HG02798 (cell line): Measurements from ENCODE around the gene YBX3.
A peak's percentile ranks its signal among the peaks of the same experiment; 100 is the strongest.
"Not testable (repeated sequence)": the region's sequence is repeated elsewhere in the genome, so short reads cannot be mapped to it uniquely, and the experiment has no call there.

Experiments used
- ATAC-seq: cut with Tn5 transposase; IDR thresholded peaks from one replicate; pipeline ENCODE4 v1.9.1; 2021; ENCODE audit warnings: mild to moderate bottlenecking; ENCODE audit not compliant: unreplicated experiment, poor library complexity

YBX3 gene

DNA sequence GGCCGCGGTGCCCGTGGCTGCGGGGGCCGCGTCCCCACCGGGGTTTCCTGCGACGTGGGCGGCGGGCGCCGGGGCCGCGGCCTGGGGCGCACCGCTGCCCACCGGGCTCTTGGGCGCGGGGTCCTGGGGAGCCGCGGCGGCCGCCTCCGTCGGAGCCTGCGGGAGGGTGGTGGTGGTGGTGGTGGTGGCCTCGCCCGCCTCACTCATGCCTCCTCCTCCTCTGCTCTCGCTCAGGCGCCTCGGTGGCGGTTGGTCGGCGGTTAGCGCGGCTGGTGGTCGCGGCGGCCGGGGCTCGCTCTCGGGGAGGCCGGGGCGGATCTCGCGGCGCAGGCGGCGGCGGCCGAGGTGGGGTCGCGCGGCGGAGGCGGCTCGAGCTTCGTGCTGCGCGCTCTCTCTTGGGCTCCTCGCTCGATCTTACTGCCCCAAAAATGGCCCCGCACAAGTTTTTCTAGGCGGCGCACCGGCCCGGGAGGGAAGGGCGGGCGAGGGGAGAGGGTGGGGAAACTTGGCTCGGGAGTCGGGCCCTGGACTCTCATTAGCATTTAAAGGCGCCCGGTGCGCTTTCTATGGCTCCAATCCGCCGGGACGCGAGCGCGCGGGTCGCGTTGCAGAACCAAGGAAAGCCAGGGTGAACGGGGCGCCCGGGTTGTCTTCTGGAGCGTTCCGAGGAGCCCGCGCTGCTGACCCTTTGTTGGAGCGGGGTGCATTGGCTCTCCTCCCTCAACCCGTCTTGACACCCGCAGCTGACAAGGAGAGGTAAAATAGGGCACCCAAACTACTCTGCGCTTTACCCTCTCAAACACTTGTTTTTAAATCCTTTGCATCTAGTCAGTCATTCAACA lies at the start of gene YBX3:
Gene YBX3, minus strand, starts transcription at position 419 of the 842 bp plus-strand sequence. Its CDS starts 212 bp downstream, at position 207.
- peak; percentile 64 for ATAC-seq

DNA sequence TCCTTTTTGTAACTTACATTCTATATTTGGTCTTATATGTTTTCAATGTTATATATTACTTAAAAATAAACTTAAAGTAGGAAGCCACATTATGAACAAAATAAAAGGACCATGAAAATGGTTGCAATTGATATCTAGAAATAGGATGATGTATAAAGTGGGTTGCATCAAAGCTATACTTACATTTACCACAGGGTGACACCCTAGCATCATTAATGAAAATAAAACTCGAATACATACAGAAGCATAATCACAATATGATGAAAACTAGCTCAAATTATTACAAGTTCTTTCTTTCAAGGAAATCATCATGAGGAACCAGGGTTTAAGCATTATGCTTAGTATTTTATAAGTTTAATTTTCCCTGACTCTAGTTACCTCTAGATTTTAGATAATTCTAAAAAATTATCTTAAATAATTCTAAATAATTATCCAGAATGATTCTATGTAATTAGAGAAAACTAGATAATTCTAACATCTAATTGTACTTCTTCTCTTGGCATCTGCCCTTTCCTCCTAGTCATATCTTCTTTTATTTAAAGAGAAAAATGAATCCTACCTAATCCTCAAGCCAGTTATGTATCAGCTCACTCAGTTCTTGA lies 48.1 kb upstream of the YBX3 start:
- ATAC-seq, result no peak

DNA sequence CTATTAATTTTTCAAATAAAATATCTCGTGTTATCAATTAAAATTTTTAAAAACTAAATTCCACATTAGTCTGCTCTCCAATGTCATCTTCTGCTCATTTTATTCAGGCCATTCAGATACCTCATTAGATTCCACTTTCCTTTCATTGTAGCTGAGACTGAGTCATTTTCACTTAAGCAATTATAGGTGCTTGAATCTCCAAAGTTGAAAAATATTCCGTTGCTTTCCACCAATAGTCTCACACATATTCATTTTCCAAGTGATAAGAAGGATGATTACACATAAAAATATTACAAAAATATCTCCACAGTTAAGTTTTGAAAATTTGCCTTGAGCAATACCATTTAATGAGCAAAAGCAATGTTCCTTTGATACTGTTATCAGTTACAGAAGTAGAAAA lies 36.5 kb upstream of the YBX3 start:
- ATAC-seq, result no peak

DNA sequence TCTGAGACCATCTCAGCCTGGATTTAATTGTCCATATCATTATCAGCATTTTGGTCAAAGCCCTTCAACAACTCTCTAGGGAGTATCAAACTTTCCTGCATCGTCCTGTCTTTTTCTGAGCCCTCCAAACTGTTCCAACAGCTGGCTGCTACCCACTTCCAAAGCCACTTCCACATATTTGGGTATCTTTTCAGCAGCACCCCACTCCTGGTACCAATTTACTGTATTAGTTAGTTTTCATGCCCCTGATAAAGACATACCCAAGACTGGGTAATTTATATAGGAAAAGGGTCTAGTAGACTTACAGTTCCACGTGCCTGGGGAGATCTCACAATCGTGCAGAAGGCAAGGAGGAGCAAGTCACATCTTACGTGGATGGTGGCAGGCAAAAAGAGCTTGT lies 33.1 kb upstream of the YBX3 start:
- ATAC-seq, result no peak

DNA sequence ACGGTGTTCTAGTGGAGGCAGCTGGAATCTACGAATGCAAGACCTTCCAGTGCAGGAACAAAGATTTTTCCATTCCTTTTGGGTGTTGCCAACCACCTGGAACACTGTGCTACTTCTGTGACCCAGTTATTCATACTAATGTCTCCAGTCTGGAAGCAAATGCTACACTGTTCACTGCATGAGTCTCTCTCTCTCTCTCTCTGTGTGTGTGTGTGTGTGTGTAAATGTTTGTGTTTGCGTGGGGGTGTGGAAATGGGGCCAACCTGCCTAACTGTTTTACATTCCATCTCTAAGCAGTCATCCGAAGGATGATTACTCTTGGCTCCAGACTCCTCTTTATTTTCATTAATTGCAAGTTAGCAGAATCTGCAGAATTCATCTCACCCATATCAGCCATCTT lies 29.9 kb upstream of the YBX3 start:
- no peak for ATAC-seq

DNA sequence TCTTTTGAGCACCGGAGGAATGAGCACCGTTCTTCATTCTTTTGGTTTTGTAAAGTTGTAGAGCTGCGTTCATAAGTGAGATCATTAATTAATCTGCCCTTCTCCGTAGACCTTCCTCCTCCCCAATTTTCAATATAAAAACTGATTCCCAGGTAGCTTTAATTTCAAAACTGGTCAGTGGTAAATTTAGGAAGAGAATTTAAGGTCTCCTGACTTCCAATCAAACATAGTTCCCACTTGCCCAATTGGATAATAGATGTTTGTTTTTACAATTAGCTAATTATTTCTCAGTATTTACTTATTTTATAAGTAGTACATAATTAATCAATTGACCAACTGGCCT lies 27.2 kb upstream of the YBX3 start:
- no peak for ATAC-seq

DNA sequence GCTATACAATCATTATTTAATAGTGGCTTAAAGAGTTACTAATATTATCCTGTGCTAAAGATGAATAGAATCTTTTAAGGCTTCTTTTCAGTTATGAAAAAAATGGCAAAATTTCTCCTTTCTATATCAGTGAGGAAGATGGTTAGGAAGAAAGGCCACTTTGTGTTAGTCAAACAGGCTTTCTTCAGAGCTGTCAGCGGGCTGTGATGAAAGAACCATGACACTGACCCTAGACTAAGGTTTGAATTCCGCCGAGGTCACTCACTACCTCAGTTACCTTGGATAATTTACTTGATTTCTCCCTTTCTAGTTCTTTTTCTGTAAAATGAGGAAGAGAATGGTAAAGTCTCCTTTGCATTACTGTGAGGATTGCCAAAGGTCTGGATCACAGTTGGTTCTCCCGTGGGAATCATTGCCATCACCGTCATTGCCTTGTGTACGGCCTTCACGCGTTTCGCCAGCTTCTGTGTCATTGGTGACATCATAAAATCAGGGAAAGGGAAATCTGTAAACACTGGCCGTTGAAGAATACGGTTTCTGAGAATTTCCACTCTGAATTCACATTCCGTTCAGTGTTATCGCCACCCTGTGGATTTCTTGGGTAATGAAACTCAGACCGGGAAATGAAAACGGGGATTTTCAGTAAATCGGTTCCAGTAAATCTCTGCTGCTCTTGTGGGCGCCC lies 26.7 kb upstream of the YBX3 start:
- peak; percentile 93 for ATAC-seq

DNA sequence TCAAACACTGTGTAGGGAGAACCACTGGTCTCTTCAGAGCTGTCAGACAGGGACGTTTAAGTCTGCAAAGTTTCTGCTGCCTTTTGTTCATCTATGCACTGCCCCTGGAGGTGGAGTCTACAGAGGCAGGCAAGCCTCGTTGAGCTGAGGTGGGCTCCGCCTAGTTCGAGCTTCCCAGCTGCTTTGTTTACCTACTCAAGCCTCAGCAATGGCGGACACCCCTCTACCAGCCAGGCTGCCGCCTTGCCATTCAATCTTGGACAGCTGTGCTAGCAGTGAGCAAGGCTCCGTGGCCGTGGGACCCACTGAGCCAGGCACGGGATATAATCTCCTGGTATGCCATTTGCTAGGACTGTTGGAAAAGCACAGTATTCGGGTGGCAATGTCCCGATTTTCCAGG lies 24.6 kb upstream of the YBX3 start:
- ATAC-seq, result no peak

DNA sequence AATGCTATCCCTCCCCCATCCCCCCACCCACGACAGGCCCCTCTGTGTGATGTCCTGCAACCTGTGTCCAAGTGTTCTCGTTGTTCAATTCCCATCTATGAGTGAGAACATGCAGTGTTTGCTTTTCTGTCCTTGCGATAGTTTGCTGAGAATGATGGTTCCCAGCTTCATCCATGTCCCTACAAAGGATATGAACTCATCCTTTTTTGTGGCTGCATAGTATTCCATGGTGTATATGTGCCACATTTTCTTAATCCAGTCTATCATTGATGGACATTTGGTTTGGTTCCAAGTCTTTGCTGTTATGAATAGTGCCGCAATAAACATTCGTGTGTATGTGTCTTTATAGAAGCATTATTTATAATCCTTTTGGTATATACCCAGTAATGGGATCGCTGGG lies 20.3 kb upstream of the YBX3 start:
- not testable (repeated sequence) for ATAC-seq

DNA sequence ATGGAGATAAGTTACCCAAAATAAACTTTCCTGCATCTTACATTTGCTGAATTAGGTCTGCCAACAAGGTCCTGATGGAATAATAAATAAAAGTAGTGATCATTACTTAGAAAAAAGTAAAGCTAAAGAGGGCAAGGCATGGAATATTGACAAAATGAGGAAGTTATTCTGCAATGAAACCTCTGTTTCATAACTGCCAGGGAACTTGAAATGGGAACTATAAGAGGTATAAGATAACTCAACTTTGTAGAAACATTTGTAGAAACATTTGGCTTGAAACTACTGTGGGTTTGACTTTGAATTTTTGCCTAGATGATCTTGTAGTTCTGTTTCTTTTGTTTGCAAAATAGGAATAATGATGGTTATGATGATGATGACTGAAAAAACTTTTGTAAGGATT lies 18.7 kb upstream of the YBX3 start:
- no peak for ATAC-seq

DNA sequence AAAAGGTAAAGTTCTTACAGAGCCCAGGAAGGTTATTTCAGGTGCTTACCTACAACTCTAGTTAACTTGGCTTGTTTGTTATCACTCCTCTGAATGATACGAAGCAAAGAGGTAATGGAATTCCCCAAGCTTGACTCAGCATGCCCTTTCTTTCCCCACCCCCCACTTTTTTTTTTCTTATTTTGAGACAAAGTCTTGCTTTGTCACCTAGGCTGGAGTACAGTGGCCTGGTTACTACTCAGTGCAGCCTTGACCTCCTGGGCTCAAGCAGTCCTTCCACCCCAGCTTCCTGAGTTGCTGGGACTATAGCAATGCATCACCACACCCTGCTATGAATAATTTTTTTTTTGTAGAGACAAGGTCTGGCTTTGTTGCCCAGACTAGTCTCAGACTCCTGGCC lies 17.1 kb upstream of the YBX3 start:
- no peak for ATAC-seq

DNA sequence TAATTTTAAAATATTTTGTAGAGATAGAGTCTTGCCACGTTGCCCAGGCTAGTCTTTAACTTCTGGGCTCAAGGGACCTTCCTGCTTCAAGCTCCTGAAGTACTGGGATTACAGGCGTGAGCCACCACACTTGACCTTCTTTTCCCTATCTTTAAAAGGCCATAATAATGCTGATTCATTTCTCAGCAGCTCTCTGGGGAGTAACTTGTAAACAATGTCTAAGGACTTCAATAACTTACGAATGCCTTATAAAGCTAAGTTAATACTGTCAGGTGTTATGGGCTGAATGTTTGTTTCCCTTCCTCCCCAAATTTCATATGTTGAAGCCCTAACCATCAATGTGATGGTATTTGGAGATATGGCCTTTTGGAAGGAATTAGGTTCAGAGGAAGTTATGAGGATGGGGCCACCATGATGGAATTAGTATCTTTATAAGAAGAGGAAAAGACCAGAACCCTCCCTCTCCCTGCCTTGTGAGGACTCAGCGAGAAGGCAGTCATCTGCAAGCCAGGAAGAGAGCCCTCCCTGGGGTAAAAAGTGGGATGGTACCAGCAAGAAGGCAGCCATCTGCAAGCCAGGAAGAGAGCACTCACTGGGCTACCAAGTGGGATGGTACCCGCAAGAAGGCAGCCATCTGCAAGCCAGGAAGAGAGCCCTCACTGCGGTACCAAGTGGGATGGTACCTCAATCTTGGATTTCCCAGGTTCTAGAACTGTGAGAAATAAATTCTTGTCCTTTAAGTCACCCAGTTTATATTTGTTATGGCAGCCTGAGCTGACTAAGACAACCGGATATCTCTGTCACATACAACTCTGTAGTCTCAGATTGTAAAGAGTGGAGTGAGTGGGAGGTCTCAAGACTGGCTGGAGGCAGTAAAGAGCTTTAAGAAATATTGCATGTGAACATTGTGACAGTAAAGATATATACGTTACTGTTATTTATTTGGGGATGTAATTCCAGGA lies 16.3 kb upstream of the YBX3 start:
- no peak for ATAC-seq

DNA sequence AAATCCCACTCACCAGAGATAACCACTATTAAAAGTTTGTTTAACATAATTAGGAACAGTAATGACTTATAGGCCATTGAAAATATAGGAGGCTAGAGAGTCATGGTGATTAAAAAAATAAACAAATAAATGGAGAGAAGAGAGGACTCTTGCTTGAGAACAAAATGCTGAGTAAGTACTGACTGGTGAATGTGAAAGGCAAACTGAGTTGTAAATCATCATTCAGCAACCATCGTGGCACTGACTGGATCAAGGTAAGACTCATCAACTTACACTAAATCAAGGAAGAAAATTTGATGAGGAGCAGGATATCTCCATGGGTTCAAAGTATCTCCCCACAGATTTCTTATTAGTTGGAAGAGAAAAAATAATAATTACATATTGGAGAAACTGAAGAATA lies 14.1 kb upstream of the YBX3 start:
- no peak for ATAC-seq

DNA sequence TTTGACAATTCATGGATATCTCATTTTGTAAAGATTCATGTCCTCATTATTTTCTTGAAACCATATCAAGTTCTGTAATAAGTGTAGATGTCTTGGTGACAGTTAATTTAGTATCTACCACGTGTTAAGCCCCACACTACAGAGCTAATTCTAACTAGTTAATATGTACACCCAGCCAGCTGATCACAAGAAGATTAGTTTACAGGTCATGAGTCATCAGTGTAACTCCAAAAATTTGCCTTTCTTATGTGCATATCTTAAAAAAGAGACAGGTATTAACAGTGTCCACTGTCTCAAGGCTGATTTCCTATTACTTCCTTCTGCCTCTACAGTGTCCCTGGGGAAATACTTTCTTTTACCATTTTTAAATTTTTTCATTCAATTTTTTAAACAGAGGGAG lies 13.3 kb upstream of the YBX3 start:
- ATAC-seq, result no peak

DNA sequence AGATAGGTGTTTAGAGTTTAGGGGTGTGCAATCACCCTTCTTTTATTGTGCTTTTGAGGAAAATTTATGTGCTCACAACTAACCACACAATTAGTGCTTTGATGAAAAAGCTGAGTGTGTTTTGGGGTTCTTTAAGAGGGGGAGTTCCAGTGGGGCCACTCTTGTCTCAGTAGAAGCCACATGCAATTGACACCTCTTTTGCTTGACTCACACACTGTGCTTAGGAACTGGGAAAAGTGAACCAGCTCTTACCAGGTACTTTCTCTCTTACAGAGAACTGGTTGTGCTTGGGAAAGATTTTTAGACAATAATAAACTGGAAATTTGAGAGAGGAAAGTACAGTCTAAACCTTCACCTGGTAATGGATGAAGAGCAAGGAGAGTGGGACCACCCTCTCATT lies 12.3 kb upstream of the YBX3 start:
- no peak for ATAC-seq

DNA sequence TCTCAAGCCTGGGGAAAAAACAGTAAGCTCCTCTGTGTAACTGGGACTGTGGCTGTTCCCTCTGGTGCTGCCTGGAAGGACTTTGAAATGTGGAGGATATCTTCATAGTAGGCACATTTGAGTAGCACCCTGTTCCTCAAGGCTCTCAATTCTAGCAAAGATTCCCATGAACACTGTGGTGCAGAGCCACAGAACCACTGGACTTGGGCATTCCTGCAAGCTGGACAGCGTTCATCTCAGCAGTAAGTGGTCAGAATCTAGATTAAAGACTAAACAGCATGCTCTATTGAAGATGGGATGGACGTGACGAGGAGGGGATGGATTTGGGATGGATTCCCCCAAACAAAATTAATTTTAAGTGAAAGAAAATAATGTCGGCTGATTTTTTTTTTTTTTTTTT lies 9.4 kb upstream of the YBX3 start:
- ATAC-seq, result no peak

DNA sequence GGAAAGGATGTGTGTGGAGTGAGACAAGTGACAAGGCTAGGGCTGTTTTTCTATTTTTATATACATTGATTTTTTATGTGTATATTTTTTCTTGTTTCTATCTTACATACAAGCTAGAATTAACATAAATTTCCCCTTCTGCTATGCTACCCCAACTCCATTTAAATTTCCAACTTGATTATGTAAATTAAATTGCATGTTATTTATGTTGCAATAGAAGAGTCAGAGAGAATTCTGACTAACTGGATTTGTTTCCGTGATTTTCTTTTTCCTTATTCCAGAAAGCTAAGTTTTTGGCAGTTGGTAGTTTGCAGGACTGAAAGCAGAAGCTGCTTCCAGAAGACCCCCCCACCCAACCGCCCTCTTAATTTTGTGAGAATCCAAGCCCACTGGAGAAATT lies 8.9 kb upstream of the YBX3 start:
- no peak for ATAC-seq

DNA sequence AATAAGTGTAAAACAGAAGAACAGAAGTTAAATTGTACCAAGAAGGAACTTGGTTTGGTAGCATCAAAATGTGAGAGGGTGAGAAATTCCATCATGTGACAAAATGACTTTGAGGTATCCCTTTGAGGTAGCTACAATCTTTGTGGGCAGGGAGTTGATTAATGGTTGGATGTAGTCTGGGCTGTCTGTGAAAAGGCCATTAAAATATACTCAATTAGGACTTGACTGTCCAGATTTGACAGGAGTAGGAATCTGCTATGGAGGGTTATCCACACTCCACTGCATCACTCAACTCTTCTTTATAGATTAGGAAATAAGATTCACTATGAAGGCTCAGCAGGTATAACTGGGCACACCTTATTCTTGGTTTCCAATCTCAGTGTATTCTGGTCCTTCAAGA lies 7.4 kb upstream of the YBX3 start:
- no peak for ATAC-seq

DNA sequence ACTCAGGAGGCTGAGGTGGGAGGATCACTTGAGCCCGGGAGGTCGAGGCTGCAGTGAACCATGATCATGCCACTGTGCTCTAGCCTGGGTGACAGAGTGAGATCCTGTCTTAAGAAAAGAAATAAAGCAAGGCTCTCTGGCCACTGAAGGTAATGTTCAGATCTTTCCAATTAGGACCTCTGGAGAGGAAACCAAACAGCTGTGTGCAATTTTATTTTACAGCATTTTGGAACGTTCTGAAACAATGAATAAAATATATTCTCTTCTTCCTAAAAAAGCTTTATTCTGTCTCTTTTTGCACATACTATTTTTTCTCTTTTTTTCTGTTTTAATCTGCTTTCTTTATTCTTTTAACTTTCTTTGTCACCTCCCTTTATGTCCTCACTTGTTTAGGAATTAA lies 5.0 kb upstream of the YBX3 start:
- ATAC-seq, result no peak

DNA sequence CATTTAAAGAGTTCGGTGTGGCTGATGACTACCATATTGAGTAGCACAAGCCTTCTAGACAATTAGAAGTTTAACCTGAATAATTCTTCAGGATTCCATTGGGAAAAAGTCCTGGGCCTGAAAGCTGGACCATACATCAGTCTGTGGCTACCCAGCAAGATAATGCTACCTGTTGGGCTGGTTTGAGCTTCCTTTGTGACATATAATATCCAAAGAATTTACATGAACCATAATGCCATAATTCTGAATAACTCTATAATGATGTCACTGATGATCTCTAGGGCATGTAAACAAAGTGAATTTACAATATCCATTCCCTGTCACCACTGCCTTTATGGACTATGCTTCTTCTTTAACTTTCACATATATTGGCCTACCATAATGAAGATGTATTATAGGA lies 3.8 kb upstream of the YBX3 start:
- no peak for ATAC-seq

DNA sequence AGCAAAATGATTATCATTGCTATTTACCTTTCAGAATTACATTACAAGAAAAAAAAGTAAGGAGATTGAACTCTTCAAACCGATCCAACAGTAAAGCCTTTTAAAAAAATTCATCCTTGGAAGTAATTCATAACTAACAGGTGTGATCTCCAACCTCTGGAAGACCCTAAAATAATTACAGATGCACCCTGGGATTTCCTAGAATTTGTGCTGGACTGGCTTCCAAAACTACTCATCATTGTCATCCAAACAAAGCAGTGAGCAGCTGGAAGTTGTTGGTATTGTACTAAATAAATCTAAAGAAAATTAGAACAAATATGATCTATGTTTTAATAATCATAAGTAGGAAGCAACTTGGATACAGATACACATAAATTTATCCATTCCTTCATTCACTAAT lies 1.9 kb upstream of the YBX3 start:
- no peak for ATAC-seq
